ENCODE measurements around the gene LTBP1. TPM values are rescaled to one million over a fixed set of nuclear protein-coding genes. Genes with fewer than 3 reads are reported as not detected.

The LTBP1 gene
- total and polyA plus RNA-seq, 5 donors from 2014 or later, result 3.7 TPM; not detected in 4

GRCh38 chr2:33081691-33082090, 134.9 kb downstream of the LTBP1 start:
- no peaks in the 10 kb centered on the region for H3K27me3 ChIP-seq (ENCODE audit: control insufficient read depth, insufficient read depth, low read length)
- DNase-seq (no peak), ATAC-seq (ENCODE audit: low read depth in 2 of 2) (no peak)
- no peaks in the 10 kb centered on the region for H3K9me3 ChIP-seq (ENCODE audit: control insufficient read depth in 2 of 2, low read length in 2 of 2)
- H3K27ac ChIP-seq (ENCODE audit: insufficient read depth, low read length, poor library complexity, severe bottlenecking), result no peak overlapping the region
- no peak overlapping the region for H3K4me3 ChIP-seq (ENCODE audit: low read depth, low read length)
- Mint-ChIP-seq H3K36me3 (no peaks in the 10 kb centered on the region), H3K4me1 (no peaks in the 10 kb centered on the region), H3K4me3 (no peak overlapping the region), H3K27ac (no peak overlapping the region), H3K9me3 (peaks cover 0 to 4% (median 0%) of the 10 kb centered on the region in 7 donors), H3K27me3 (peaks cover 12% of the 10 kb centered on the region)
- H3K36me3 ChIP-seq (ENCODE audit: control insufficient read depth, insufficient read depth, low read length), result no peaks in the 10 kb centered on the region
- H3K4me1 ChIP-seq (ENCODE audit: control insufficient read depth, insufficient read depth, low read length, poor library complexity, severe bottlenecking), result no peaks in the 10 kb centered on the region

GRCh38 chr2:33083699-33084387, 137.1 kb downstream of the LTBP1 start:
- Histone ChIP-seq H3K4me3 (ENCODE audit: low read depth, low read length) (no peak overlapping the region), H3K27ac (ENCODE audit: insufficient read depth, low read length, poor library complexity, severe bottlenecking) (no peak overlapping the region), H3K9me3 (ENCODE audit: control insufficient read depth in 2 of 2, low read length in 2 of 2) (no peaks in the 10 kb centered on the region), H3K27me3 (ENCODE audit: control insufficient read depth, insufficient read depth, low read length) (no peaks in the 10 kb centered on the region), H3K4me1 (ENCODE audit: control insufficient read depth, insufficient read depth, low read length, poor library complexity, severe bottlenecking) (no peaks in the 10 kb centered on the region), H3K36me3 (ENCODE audit: control insufficient read depth, insufficient read depth, low read length) (no peaks in the 10 kb centered on the region)
- ATAC-seq (ENCODE audit: low read depth in 2 of 2) (no peak), DNase-seq (no peak)
- Mint-ChIP-seq H3K36me3 (no peaks in the 10 kb centered on the region), H3K4me1 (no peaks in the 10 kb centered on the region), H3K27ac (no peak overlapping the region), H3K9me3 (peaks cover 0 to 4% (median 0%) of the 10 kb centered on the region in 7 donors), H3K27me3 (peaks cover 12% of the 10 kb centered on the region), H3K4me3 (no peak overlapping the region)

GRCh38 chr2:33084433-33084832, 137.7 kb downstream of the LTBP1 start:
- peaks cover 12% of the 10 kb centered on the region for H3K27me3 Mint-ChIP-seq
- H3K4me3 Mint-ChIP-seq, result no peak overlapping the region
- ATAC-seq (ENCODE audit: low read depth in 2 of 2) (no peak), DNase-seq (no peak)
- Histone ChIP-seq H3K27ac (ENCODE audit: insufficient read depth, low read length, poor library complexity, severe bottlenecking) (no peak overlapping the region), H3K4me3 (ENCODE audit: low read depth, low read length) (no peak overlapping the region), H3K27me3 (ENCODE audit: control insufficient read depth, insufficient read depth, low read length) (no peaks in the 10 kb centered on the region), H3K36me3 (ENCODE audit: control insufficient read depth, insufficient read depth, low read length) (no peaks in the 10 kb centered on the region), H3K4me1 (ENCODE audit: control insufficient read depth, insufficient read depth, low read length, poor library complexity, severe bottlenecking) (no peaks in the 10 kb centered on the region), H3K9me3 (ENCODE audit: control insufficient read depth in 2 of 2, low read length in 2 of 2) (no peaks in the 10 kb centered on the region)
- H3K36me3 Mint-ChIP-seq, result no peaks in the 10 kb centered on the region
- no peaks in the 10 kb centered on the region for H3K4me1 Mint-ChIP-seq
- H3K9me3 Mint-ChIP-seq, result peaks cover 0 to 4% (median 0%) of the 10 kb centered on the region in 7 donors
- no peak overlapping the region for H3K27ac Mint-ChIP-seq

GRCh38 chr2:33085646-33086045, 138.9 kb downstream of the LTBP1 start:
- H3K36me3 ChIP-seq (ENCODE audit: control insufficient read depth, insufficient read depth, low read length), result no peaks in the 10 kb centered on the region
- no peaks in the 10 kb centered on the region for H3K4me1 ChIP-seq (ENCODE audit: control insufficient read depth, insufficient read depth, low read length, poor library complexity, severe bottlenecking)
- Mint-ChIP-seq H3K4me3 (no peak overlapping the region), H3K9me3 (peaks cover 0 to 4% (median 0%) of the 10 kb centered on the region in 7 donors), H3K27ac (no peak overlapping the region), H3K27me3 (peaks cover 4% of the 10 kb centered on the region), H3K4me1 (no peaks in the 10 kb centered on the region), H3K36me3 (no peaks in the 10 kb centered on the region)
- no peaks in the 10 kb centered on the region for H3K9me3 ChIP-seq (ENCODE audit: control insufficient read depth in 2 of 2, low read length in 2 of 2)
- no peak for DNase-seq
- ATAC-seq (ENCODE audit: low read depth in 2 of 2), result no peak
- no peaks in the 10 kb centered on the region for H3K27me3 ChIP-seq (ENCODE audit: control insufficient read depth, insufficient read depth, low read length)
- no peak overlapping the region for H3K4me3 ChIP-seq (ENCODE audit: low read depth, low read length)
- H3K27ac ChIP-seq (ENCODE audit: insufficient read depth, low read length, poor library complexity, severe bottlenecking), result no peak overlapping the region

- no peaks in the 10 kb centered on the region for H3K4me1 ChIP-seq (ENCODE audit: control insufficient read depth, insufficient read depth, low read length, poor library complexity, severe bottlenecking)
- ATAC-seq (ENCODE audit: low read depth in 2 of 2), result no peak
- DNase-seq, result no peak
- H3K4me3 Mint-ChIP-seq, result no peak overlapping the region
- H3K27me3 ChIP-seq (ENCODE audit: control insufficient read depth, insufficient read depth, low read length), result no peaks in the 10 kb centered on the region
- H3K9me3 Mint-ChIP-seq, result peaks cover 0 to 4% (median 0%) of the 10 kb centered on the region in 7 donors
- no peak overlapping the region for H3K4me3 ChIP-seq (ENCODE audit: low read depth, low read length)
- no peaks in the 10 kb centered on the region for H3K4me1 Mint-ChIP-seq
- no peaks in the 10 kb centered on the region for H3K36me3 ChIP-seq (ENCODE audit: control insufficient read depth, insufficient read depth, low read length)
- no peak overlapping the region for H3K27ac ChIP-seq (ENCODE audit: insufficient read depth, low read length, poor library complexity, severe bottlenecking)
- H3K27me3 Mint-ChIP-seq, result peaks cover 4% of the 10 kb centered on the region
- H3K9me3 ChIP-seq (ENCODE audit: control insufficient read depth in 2 of 2, low read length in 2 of 2), result no peaks in the 10 kb centered on the region
- no peak overlapping the region for H3K27ac Mint-ChIP-seq
- no peaks in the 10 kb centered on the region for H3K36me3 Mint-ChIP-seq
These were observed 139.8 kb downstream of the LTBP1 start for GRCh38 chr2:33086400-33087015.

GRCh38 chr2:33090553-33091134, 143.9 kb downstream of the LTBP1 start:
- H3K4me1 ChIP-seq (ENCODE audit: control insufficient read depth, insufficient read depth, low read length, poor library complexity, severe bottlenecking), result no peaks in the 10 kb centered on the region
- Mint-ChIP-seq H3K27me3 (peaks cover 12% of the 10 kb centered on the region), H3K9me3 (peaks cover 0 to 4% (median 0%) of the 10 kb centered on the region in 7 donors), H3K36me3 (no peaks in the 10 kb centered on the region), H3K27ac (no peak overlapping the region), H3K4me1 (no peaks in the 10 kb centered on the region), H3K4me3 (no peak overlapping the region)
- no peaks in the 10 kb centered on the region for H3K36me3 ChIP-seq (ENCODE audit: control insufficient read depth, insufficient read depth, low read length)
- ATAC-seq (ENCODE audit: low read depth in 2 of 2) (no peak), DNase-seq (no peak)
- peaks cover 1% of the 10 kb centered on the region for H3K27me3 ChIP-seq (ENCODE audit: control insufficient read depth, insufficient read depth, low read length)
- H3K4me3 ChIP-seq (ENCODE audit: low read depth, low read length), result no peak overlapping the region
- H3K27ac ChIP-seq (ENCODE audit: insufficient read depth, low read length, poor library complexity, severe bottlenecking), result no peak overlapping the region
- no peaks in the 10 kb centered on the region for H3K9me3 ChIP-seq (ENCODE audit: control insufficient read depth in 2 of 2, low read length in 2 of 2)

GRCh38 chr2:33091541-33092123, 144.9 kb downstream of the LTBP1 start:
- H3K36me3 Mint-ChIP-seq, result no peaks in the 10 kb centered on the region
- peaks cover 16% of the 10 kb centered on the region for H3K27me3 Mint-ChIP-seq
- H3K4me1 ChIP-seq (ENCODE audit: control insufficient read depth, insufficient read depth, low read length, poor library complexity, severe bottlenecking), result no peaks in the 10 kb centered on the region
- no peaks in the 10 kb centered on the region for H3K4me1 Mint-ChIP-seq
- H3K36me3 ChIP-seq (ENCODE audit: control insufficient read depth, insufficient read depth, low read length), result no peaks in the 10 kb centered on the region
- H3K27ac ChIP-seq (ENCODE audit: insufficient read depth, low read length, poor library complexity, severe bottlenecking), result no peak overlapping the region
- peaks cover 0 to 4% (median 0%) of the 10 kb centered on the region in 7 donors for H3K9me3 Mint-ChIP-seq
- no peak overlapping the region for H3K27ac Mint-ChIP-seq
- DNase-seq (no peak), ATAC-seq (ENCODE audit: low read depth in 2 of 2) (no peak)
- H3K4me3 ChIP-seq (ENCODE audit: low read depth, low read length), result no peak overlapping the region
- H3K4me3 Mint-ChIP-seq, result no peak overlapping the region
- H3K27me3 ChIP-seq (ENCODE audit: control insufficient read depth, insufficient read depth, low read length), result peaks cover 1% of the 10 kb centered on the region
- H3K9me3 ChIP-seq (ENCODE audit: control insufficient read depth in 2 of 2, low read length in 2 of 2), result no peaks in the 10 kb centered on the region
